Inflammatory macrophage treated with lipopolysaccharide for 4 hours (primary cell): ENCODE data around the gene FARP2.

ENCODE experiments used
- DNase-seq: peaks from one replicate; pipeline ENCODE4 v3.0.0-alpha.2; 2020

The FARP2 gene

GRCh38 chr2:241329669-241330615, 26.1 kb upstream of the FARP2 start:
- DNase-seq = no peak

- no peak for DNase-seq
Observed at GRCh38 chr2:241330616-241330981, 25.5 kb upstream of the FARP2 start.

- DNase-seq = no peak
Observed at GRCh38 chr2:241334813-241335212, 21.3 kb upstream of the FARP2 start.

- DNase-seq = no peak
Observed at GRCh38 chr2:241339839-241340630, 16.1 kb upstream of the FARP2 start.

GRCh38 chr2:241340631-241341163, 15.4 kb upstream of the FARP2 start:
- DNase-seq = no peak

- no peak for DNase-seq
Observed at GRCh38 chr2:241344925-241345651, 11.0 kb upstream of the FARP2 start.

GRCh38 chr2:241349941-241350340, 6.1 kb upstream of the FARP2 start:
- no peak for DNase-seq

GRCh38 chr2:241350530-241350877, 5.6 kb upstream of the FARP2 start:
- no peak for DNase-seq

GRCh38 chr2:241350878-241351639, 5.0 kb upstream of the FARP2 start:
- DNase-seq = no peak

- no peak for DNase-seq
Observed at GRCh38 chr2:241351640-241352031, 4.4 kb upstream of the FARP2 start.

GRCh38 chr2:241352227-241352626, 3.9 kb upstream of the FARP2 start:
- DNase-seq = no peak

- peak; percentile 65 for DNase-seq
Observed at GRCh38 chr2:241354668-241355658, 1.1 kb upstream of the FARP2 start.

- no peak for DNase-seq
Observed at GRCh38 chr2:241356871-241357260, 781 bp downstream of the FARP2 start.

- DNase-seq = no peak
Observed at GRCh38 chr2:241357531-241357930, 1.4 kb downstream of the FARP2 start.

GRCh38 chr2:241358470-241358869, 2.4 kb downstream of the FARP2 start:
- DNase-seq = peak; percentile 95

- no peak for DNase-seq
Observed at GRCh38 chr2:241359481-241360045, 3.5 kb downstream of the FARP2 start.

- peak; percentile 2 for DNase-seq
Observed at GRCh38 chr2:241363426-241363825, 7.3 kb downstream of the FARP2 start.

- no peak for DNase-seq
Observed at GRCh38 chr2:241364781-241365180, 8.7 kb downstream of the FARP2 start.

- DNase-seq = no peak
Observed at GRCh38 chr2:241366678-241367077, 10.6 kb downstream of the FARP2 start.

- no peak for DNase-seq
Observed at GRCh38 chr2:241368643-241369042, 12.6 kb downstream of the FARP2 start.
